HG03095 (cell line): ENCODE data around the gene OR51S1.
"Not testable (repeated sequence)": the region's sequence is repeated elsewhere in the genome, so short reads cannot be mapped to it uniquely, and the experiment has no call there.

ENCODE experiments used
- ATAC-seq: cut with Tn5 transposase; IDR thresholded peaks from one replicate; pipeline ENCODE4 v1.9.1; 2021; ENCODE audit warnings: moderate library complexity; ENCODE audit not compliant: unreplicated experiment

Gene OR51S1, protein sequence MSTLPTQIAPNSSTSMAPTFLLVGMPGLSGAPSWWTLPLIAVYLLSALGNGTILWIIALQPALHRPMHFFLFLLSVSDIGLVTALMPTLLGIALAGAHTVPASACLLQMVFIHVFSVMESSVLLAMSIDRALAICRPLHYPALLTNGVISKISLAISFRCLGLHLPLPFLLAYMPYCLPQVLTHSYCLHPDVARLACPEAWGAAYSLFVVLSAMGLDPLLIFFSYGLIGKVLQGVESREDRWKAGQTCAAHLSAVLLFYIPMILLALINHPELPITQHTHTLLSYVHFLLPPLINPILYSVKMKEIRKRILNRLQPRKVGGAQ

GRCh38 chr11:4848908-4849532 lies at the start of gene OR51S1:
OR51S1 (minus strand) TSS chr11:4849208; CDS start chr11:4849208, 0 bp downstream.
- no peak for ATAC-seq

DNA sequence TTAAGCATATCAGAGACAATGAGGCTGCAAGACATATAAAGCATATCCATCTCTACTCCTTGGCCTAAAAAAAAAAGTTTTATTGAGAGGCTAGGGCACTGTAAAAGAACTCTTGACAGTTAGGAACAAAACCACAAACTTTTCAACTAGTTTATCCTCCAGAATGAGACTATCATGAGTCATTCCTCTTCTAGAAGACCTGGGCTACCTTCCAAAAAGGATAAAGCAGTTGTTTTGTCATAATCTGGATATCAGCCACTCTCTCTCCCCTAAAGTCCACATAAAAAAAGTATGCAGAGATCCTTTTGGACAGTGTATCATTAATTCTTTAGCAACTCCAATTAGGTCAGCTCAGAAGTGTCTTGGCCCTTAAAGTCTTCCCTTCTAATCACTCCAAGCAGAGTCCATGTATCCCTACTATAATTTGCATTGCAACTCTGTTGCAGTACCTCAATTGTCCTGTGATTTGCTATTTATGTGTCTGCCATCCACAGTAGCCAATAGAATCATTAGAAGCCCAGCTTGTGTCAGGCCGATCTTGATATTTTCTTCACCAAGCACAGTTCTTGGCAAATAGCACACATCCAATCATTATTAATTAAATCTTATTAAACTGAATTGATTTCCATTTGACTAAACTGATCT lies 43.1 kb upstream of the OR51S1 start:
- no peak for ATAC-seq

GRCh38 chr11:4890279-4890678 lies 41.3 kb upstream of the OR51S1 start:
- ATAC-seq: no peak

- ATAC-seq: no peak
Observed at GRCh38 chr11:4887591-4887990, 38.6 kb upstream of the OR51S1 start.

- no peak for ATAC-seq
Observed at GRCh38 chr11:4886186-4886585, 37.2 kb upstream of the OR51S1 start.

GRCh38 chr11:4884361-4884760 lies 35.4 kb upstream of the OR51S1 start:
- ATAC-seq: no peak

DNA sequence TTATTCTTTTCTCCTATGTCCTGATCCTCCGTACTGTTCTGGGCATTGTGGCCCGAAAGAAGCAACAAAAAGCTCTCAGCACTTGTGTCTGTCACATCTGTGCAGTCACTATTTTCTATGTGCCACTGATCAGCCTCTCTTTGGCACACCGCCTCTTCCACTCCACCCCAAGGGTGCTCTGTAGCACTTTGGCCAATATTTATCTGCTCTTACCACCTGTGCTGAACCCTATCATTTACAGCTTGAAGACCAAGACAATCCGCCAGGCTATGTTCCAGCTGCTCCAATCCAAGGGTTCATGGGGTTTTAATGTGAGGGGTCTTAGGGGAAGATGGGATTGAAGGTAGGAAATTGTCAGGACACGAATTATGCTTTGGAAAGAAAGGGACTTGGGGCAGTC lies 33.5 kb upstream of the OR51S1 start:
- no peak for ATAC-seq

GRCh38 chr11:4881860-4882500 lies 33.0 kb upstream of the OR51S1 start, which contains the start of gene OR51T1:
OR51T1 (plus strand) TSS chr11:4881900; CDS start chr11:4881900, 0 bp downstream.
- ATAC-seq: no peak

DNA sequence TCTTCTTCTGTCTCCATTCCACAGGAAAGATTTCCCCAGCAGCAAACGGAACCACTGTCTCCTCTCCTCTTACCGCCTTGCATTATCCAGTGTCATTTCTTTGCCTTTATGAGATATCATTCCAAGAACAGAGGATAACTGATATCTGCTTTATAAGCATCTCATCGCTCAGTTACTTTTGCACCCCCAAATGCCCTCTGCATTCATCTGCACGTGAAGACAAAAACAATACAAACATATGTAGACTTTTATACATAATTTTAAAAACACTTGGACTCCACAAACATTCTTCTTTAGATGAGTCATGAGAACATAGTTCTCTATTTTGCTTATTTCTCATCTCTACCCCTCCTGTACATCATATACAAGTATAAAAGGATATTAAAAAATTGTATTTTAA lies 32.2 kb upstream of the OR51S1 start:
- no peak for ATAC-seq

DNA sequence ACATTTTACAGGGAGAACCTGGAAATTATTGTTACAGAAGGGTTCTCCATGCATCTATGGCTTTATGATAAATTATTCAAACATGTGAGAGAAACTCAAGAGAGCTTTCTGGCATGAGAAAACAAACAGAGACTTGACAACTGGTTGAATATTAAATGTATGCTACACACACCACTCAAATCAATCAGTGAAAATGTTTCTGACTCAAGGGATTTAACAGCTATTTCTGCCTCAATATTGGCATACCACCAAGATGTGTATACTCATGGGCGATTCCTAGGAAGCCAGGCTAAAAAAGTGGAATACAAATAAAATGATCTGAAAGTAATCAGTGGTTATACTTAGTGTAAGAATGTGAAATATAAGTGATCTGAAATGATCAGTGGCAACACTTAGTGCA lies 16.8 kb upstream of the OR51S1 start:
- ATAC-seq: no peak

- no peak for ATAC-seq
Observed at GRCh38 chr11:4863876-4864275, 14.9 kb upstream of the OR51S1 start.

GRCh38 chr11:4862447-4863236 lies 13.6 kb upstream of the OR51S1 start:
- ATAC-seq: no peak

DNA sequence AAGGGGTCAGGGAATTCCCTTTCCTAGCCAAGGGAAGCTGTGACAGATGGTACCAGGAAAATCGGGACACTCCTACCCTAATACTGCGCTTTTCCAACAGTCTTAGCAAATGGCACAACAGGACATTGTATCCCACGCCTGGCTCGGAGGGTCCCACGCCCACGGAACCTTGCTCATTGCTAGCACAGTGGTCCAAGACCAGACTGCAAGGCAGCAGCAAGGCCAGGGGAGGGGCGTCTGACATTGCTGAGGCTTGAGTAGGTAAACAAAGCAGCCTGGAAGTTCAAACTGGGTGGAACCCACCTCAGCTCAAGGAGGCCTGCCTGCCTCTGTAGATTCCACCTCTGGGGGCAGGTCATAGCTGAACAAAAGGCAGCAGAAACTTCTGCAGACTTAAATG lies 5.3 kb upstream of the OR51S1 start:
- ATAC-seq: not testable (repeated sequence)

- no peak for ATAC-seq
Observed at GRCh38 chr11:4851033-4851432, 2.0 kb upstream of the OR51S1 start.

DNA sequence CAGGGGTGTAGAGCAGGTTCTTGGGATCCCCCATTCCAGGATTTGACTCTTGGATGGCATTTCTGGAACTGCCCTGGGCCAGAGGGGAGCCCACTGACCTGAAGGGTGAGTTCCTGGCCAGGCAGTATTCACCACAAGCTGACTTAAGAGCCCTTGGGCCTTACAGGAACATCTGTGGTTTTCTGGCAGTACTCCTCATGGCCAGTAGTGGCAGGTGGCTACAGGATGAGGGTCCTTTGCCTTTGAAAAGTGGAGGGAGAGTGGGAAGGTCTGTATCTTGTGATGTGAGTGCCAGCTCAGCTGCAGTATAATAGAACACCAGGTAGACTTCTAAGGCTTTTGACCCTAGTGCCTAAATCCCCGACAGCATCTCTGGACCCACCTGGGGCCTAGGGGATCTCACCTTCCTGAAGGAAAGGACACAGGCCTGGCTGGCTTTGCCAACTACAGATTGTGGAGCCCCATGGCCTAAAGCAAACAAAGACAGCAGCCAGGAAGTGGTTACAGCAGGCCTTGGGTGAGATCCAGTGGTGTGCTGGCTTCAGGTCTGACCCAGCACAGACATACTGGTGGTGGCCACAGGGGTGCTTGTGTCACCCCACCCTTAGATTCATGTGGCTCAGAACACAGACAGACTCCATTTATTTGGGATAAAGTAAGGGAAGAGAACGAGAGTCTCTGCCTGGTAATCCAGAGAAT lies 9.0 kb downstream of the OR51S1 start:
- ATAC-seq: no peak

GRCh38 chr11:4830909-4831308 lies 18.1 kb downstream of the OR51S1 start:
- ATAC-seq: no peak

GRCh38 chr11:4830346-4830745 lies 18.7 kb downstream of the OR51S1 start:
- no peak for ATAC-seq

DNA sequence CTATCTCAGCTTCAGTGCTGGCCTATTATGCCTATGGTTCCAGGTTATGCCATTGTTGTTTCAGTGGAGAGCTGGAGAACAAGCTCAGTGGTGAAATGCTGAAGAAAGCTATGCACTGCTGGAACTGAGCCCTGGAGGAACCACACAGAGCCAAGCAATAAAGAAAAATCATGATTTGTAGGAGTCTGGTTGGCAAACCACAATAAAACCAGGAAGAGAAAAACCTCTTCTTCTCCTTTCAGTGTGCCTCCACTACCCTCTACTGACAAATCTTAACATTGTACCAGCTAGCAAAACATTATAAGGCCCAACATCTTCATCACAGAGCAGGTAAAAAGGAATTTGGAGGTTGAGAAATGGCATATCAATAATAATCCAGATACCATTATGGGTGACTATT lies 22.6 kb downstream of the OR51S1 start:
- no peak for ATAC-seq

DNA sequence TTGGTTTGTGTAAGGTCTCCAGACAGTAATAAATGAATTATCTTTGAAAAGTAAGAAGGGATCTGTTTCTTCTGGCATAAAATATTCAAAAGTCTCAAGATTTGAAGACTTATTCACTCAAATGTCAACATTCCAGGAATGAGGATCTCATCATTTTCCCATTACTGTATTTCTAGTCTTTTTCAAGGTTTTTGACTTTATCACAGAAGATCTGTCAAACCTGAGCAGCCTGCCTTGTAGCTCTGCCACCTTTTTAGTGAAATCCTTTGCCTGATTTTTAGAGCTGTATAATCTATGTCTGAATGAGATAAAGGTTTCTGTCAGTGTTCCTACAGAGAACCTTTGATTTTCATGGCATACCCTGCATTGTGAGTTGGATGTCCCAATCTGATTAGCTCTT lies 23.9 kb downstream of the OR51S1 start:
- no peak for ATAC-seq

DNA sequence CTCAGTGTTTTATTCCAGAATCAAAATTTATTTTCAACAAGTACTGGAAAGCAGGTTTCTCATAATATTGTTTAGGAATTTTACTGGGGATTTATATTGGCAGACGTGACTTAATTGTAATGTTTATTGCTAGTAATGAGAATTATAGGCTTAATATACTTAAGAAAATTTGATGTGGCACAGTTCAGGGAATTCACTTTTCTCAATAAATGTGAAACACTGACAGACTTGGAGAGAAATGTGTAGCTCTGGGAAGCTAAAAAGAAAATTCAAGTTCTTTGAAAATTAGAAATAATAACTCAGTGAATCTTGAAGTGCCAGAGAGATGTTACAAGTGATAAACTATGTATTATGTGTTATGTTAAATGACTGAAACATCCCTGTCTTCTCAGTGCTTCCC lies 28.0 kb downstream of the OR51S1 start, which contains the start of gene OR51F2:
TSS of gene OR51F2 (plus strand) at position 301 of the 400 bp plus-strand sequence. CDS start 101 bp downstream, outside the sequence.
- ATAC-seq: no peak
